Fibroblast of lung (primary cell): ENCODE measurements around the gene SULT1C4. TPM values are rescaled to one million over a fixed set of nuclear protein-coding genes. Genes with fewer than 3 reads are reported as not detected.
A peak's percentile ranks its signal among the peaks of the same experiment; 100 is the strongest.

Experiments used
- DNase-seq, 2 donors: peaks; one replicate each; pipeline versions ENCODE4 v3.0.0 to v3.0.0-alpha.2; 2010; ENCODE audit warnings: low read depth in 2 of 2
- H2AFZ ChIP-seq: 2 replicates; pipeline ENCODE4 v1.5.1; 2012; ENCODE audit warnings: low read length, control low read depth, inconsistent platforms
- H3K27ac ChIP-seq: 2 replicates; pipeline ENCODE4 v1.5.1; 2011; ENCODE audit warnings: low read length, control low read depth; ENCODE audit not compliant: insufficient read depth
- H3K27me3 ChIP-seq: 2 replicates; pipeline ENCODE4 v1.5.1; 2011; ENCODE audit warnings: mild to moderate bottlenecking, low read length; ENCODE audit not compliant: control insufficient read depth, insufficient read depth
- H3K36me3 ChIP-seq: 2 replicates; pipeline ENCODE4 v1.5.1; 2011; ENCODE audit warnings: low read length; ENCODE audit not compliant: control insufficient read depth, insufficient read depth
- H3K4me1 ChIP-seq: 2 replicates; pipeline ENCODE4 v1.5.1; 2011; ENCODE audit warnings: low read length; ENCODE audit not compliant: control insufficient read depth, insufficient read depth; ENCODE audit errors: extremely low read depth
- H3K4me2 ChIP-seq: 2 replicates; pipeline ENCODE4 v1.5.1; 2011; ENCODE audit warnings: low read length, control low read depth; ENCODE audit not compliant: insufficient read depth; ENCODE audit errors: extremely low read depth
- H3K4me3 ChIP-seq, 4 experiments: fragments of 200-600 bp in 1 of 4; sonication (generic) in 1 of 4; replicated peaks in 1 of 4; 2 replicates each; pipeline ENCODE4 v1.5.1; 2011 to 2016; ENCODE audit warnings: low read length in 4 of 4, low read depth in 3 of 4, mild to moderate bottlenecking in 3 of 4, control low read depth in 2 of 4, inconsistent platforms in 1 of 4, mixed read lengths in 1 of 4; ENCODE audit not compliant: insufficient read depth in 1 of 4; ENCODE audit errors: control extremely low read depth in 1 of 4
- H3K79me2 ChIP-seq: 2 replicates; pipeline ENCODE4 v1.5.1; 2012; ENCODE audit warnings: mild to moderate bottlenecking, low read length, inconsistent platforms; ENCODE audit not compliant: control insufficient read depth, insufficient read depth
- H3K9ac ChIP-seq: 2 replicates; pipeline ENCODE4 v1.5.1; 2011; ENCODE audit warnings: mild to moderate bottlenecking, low read length, control low read depth; ENCODE audit not compliant: insufficient read depth
- H3K9me3 ChIP-seq: 2 replicates; pipeline ENCODE4 v1.5.1; 2012; ENCODE audit warnings: low read depth, low read length; ENCODE audit not compliant: control insufficient read depth, insufficient read depth
- H4K20me1 ChIP-seq: 2 replicates; pipeline ENCODE4 v1.5.1; 2011; ENCODE audit warnings: low read length; ENCODE audit not compliant: control insufficient read depth, insufficient read depth; ENCODE audit errors: extremely low read depth
- CTCF ChIP-seq, 2 donors: IDR thresholded peaks in 1 of 2; conservative IDR thresholded peaks in 1 of 2; 1 replicate in 1 of 2; 2 replicates in 1 of 2; pipeline ENCODE4 v1.5.1; 2011 to 2012; ENCODE audit warnings: low read length in 2 of 2, control low read depth in 1 of 2, inconsistent platforms in 1 of 2, low read depth in 1 of 2, mild to moderate bottlenecking in 1 of 2
- EZH2 ChIP-seq: IDR thresholded peaks from 2 replicates; pipeline ENCODE4 v1.5.1; 2012; ENCODE audit warnings: low read length, control low read depth, mild to moderate bottlenecking; ENCODE audit errors: missing control alignments
- polyA plus RNA-seq, 2 donors: library from polyadenylated mRNA; depleted of rRNA in 1 of 2; stranded (reverse) in 1 of 2; unstranded in 1 of 2; fragments of >200 nt; gene quantifications; 2 replicates each; pipeline ENCODE4 v1.2.1, GENCODE V29; 2011 to 2012; ENCODE audit warnings: missing spikeins in 1 of 2
- total RNA-seq: library from RNA; depleted of rRNA; stranded (reverse); fragments of >200 nt; gene quantifications from 2 replicates; pipeline ENCODE4 v1.2.1, GENCODE V29; 2014

SULT1C4 gene
- total and polyA plus RNA-seq, 2 donors (not counting 1 experiment from before 2014, with no cell fraction given): 0.14 to 0.50 TPM

GRCh38 chr2:108348816-108349570 is 28.8 kb upstream of the SULT1C4 start:
- Histone ChIP-seq H3K9me3 (no peaks in the 10 kb centered on the region), H3K4me2 (no peak overlapping the region)
- DNase-seq: no peak

GRCh38 chr2:108349571-108349928 is 28.2 kb upstream of the SULT1C4 start:
- H3K9me3 ChIP-seq: no peaks in the 10 kb centered on the region
- H3K36me3 ChIP-seq: no peaks in the 10 kb centered on the region
- no peak overlapping the region for H3K9ac ChIP-seq
- no peak overlapping the region for H3K4me2 ChIP-seq
- peaks cover 3% of the 10 kb centered on the region for H3K27me3 ChIP-seq
- H3K4me1 ChIP-seq: no peaks in the 10 kb centered on the region
- no peaks in the 10 kb centered on the region for H4K20me1 ChIP-seq
- H3K27ac ChIP-seq: no peak overlapping the region
- TF ChIP-seq CTCF (conservative IDR thresholded peaks at IDR 0.05 in 1 of 2, IDR thresholded peaks at IDR 0.05 in 1 of 2; ENCODE audit: low read depth in 1 of 2, low read length in 2 of 2) (no peak), EZH2 (no peak)
- no peak overlapping the region for H3K4me3 ChIP-seq
- H2AFZ ChIP-seq: no peak overlapping the region
- no peaks in the 10 kb centered on the region for H3K79me2 ChIP-seq
- DNase-seq: no peak

More at GRCh38 chr2:108348816-108349570, 28.8 kb upstream of the SULT1C4 start:
- TF ChIP-seq EZH2: no peak
- TF ChIP-seq CTCF (conservative IDR thresholded peaks at IDR 0.05 in 1 of 2, IDR thresholded peaks at IDR 0.05 in 1 of 2; ENCODE audit: low read depth in 1 of 2, low read length in 2 of 2): no peak
- Histone ChIP-seq H3K9ac (no peak overlapping the region), H2AFZ (no peak overlapping the region), H3K27me3 (peaks cover 3% of the 10 kb centered on the region), H3K36me3 (no peaks in the 10 kb centered on the region), H3K4me1 (no peaks in the 10 kb centered on the region), H3K27ac (no peak overlapping the region), H3K79me2 (no peaks in the 10 kb centered on the region), H4K20me1 (no peaks in the 10 kb centered on the region), H3K4me3 (no peak overlapping the region)

GRCh38 chr2:108351889-108352288 is 25.9 kb upstream of the SULT1C4 start:
- Histone ChIP-seq H3K4me3 (no peak overlapping the region), H3K9me3 (no peaks in the 10 kb centered on the region), H3K27me3 (peaks cover 3% of the 10 kb centered on the region), H3K4me1 (no peaks in the 10 kb centered on the region), H3K27ac (no peak overlapping the region), H3K79me2 (no peaks in the 10 kb centered on the region), H3K4me2 (no peak overlapping the region), H3K9ac (no peak overlapping the region), H3K36me3 (no peaks in the 10 kb centered on the region), H2AFZ (no peak overlapping the region), H4K20me1 (no peaks in the 10 kb centered on the region)
- DNase-seq: peak; percentile 14 to 54
- TF ChIP-seq CTCF (conservative IDR thresholded peaks at IDR 0.05 in 1 of 2, IDR thresholded peaks at IDR 0.05 in 1 of 2; ENCODE audit: low read depth in 1 of 2, low read length in 2 of 2) (no peak), EZH2 (no peak)
